ENCODE data around the gene OCSTAMP.

The OCSTAMP gene

GRCh38 chr20:46552460-46553420 lies 2.3 kb upstream of the OCSTAMP start:
- no peak for DNase-seq

- DNase-seq = no peak
Observed at GRCh38 chr20:46551522-46552381, 1.3 kb upstream of the OCSTAMP start.

- DNase-seq = no peak
Observed at GRCh38 chr20:46549188-46549972, 1.1 kb downstream of the OCSTAMP start.

GRCh38 chr20:46548688-46549087 lies 1.8 kb downstream of the OCSTAMP start:
- no peak for DNase-seq

GRCh38 chr20:46547995-46548394 lies 2.5 kb downstream of the OCSTAMP start:
- DNase-seq = no peak

GRCh38 chr20:46546936-46547335 lies 3.5 kb downstream of the OCSTAMP start:
- DNase-seq = no peak

- DNase-seq = no peak
Observed at GRCh38 chr20:46546298-46546697, 4.2 kb downstream of the OCSTAMP start.

- DNase-seq = no peak
Observed at GRCh38 chr20:46545827-46546138, 4.7 kb downstream of the OCSTAMP start.

- no peak for DNase-seq
Observed at GRCh38 chr20:46545077-46545826, 5.2 kb downstream of the OCSTAMP start.

- no peak for DNase-seq
Observed at GRCh38 chr20:46544576-46544975, 5.9 kb downstream of the OCSTAMP start.

GRCh38 chr20:46543959-46544358 lies 6.5 kb downstream of the OCSTAMP start:
- DNase-seq = no peak

GRCh38 chr20:46543033-46543432 lies 7.4 kb downstream of the OCSTAMP start:
- no peak for DNase-seq

- no peak for DNase-seq
Observed at GRCh38 chr20:46541229-46541935, 9.1 kb downstream of the OCSTAMP start.

- DNase-seq = no peak
Observed at GRCh38 chr20:46539113-46539512, 11.3 kb downstream of the OCSTAMP start.

- DNase-seq = no peak
Observed at GRCh38 chr20:46530640-46531039, 19.8 kb downstream of the OCSTAMP start.

- DNase-seq = no peak
Observed at GRCh38 chr20:46523696-46524328, 26.6 kb downstream of the OCSTAMP start.

- DNase-seq = no peak
Observed at GRCh38 chr20:46523108-46523507, 27.3 kb downstream of the OCSTAMP start.

GRCh38 chr20:46520976-46521579 lies 29.4 kb downstream of the OCSTAMP start:
- DNase-seq = no peak

- DNase-seq = no peak
Observed at GRCh38 chr20:46520540-46520939, 29.9 kb downstream of the OCSTAMP start.

- no peak for DNase-seq
Observed at GRCh38 chr20:46519471-46520068, 30.9 kb downstream of the OCSTAMP start.
